Prostate gland (tissue), 2 donors: ENCODE results near the gene FSCN2. TPM values are rescaled to one million over a fixed set of nuclear protein-coding genes. Genes with fewer than 3 reads are reported as not detected.

Experiments
- DNase-seq: peaks from one replicate; pipeline ENCODE4 v3.0.0-alpha.2; 2019; ENCODE audit warnings: low spot score
- H3K27ac ChIP-seq, 2 donors: fragments of 200-600 bp; sonication (generic); 2 replicates each; pipeline ENCODE4 v1.5.1; 2017 to 2019
- H3K27me3 ChIP-seq: fragments of 200-600 bp; sonication (generic); replicated peaks from 2 replicates; pipeline ENCODE4 v1.5.1; 2019; ENCODE audit not compliant: insufficient read depth
- H3K36me3 ChIP-seq, 2 donors: fragments of 200-600 bp; sonication (generic); 1 replicate in 1 of 2; 2 replicates in 1 of 2; pipeline versions ENCODE4 v1.5.1 to v1.8.1; 2017 to 2019
- H3K4me1 ChIP-seq: fragments of 200-600 bp; sonication (generic); replicated peaks from 2 replicates; pipeline ENCODE4 v1.5.1; 2019
- H3K4me3 ChIP-seq, 2 donors: fragments of 200-600 bp; sonication (generic); 2 replicates each; pipeline ENCODE4 v1.5.1; 2017 to 2019
- H3K9me3 ChIP-seq: fragments of 200-600 bp; sonication (generic); 2 replicates; pipeline ENCODE4 v1.5.1; 2017
- CTCF ChIP-seq, 4 experiments: fragments of 200-600 bp in 2 of 4; fragments of 450-650 bp in 2 of 4; sonication (generic) in 2 of 4; IDR thresholded peaks; 1 replicate in 3 of 4; 2 replicates in 1 of 4; pipeline ENCODE4 v1.5.1; 2016 to 2019; ENCODE audit warnings: antibody characterized with exemption in 4 of 4, mild to moderate bottlenecking in 2 of 4, moderate library complexity in 2 of 4
- POLR2A ChIP-seq: fragments of 450-650 bp; IDR thresholded peaks from one replicate; pipeline ENCODE4 v1.6.1; 2016; ENCODE audit warnings: antibody characterized with exemption, mild to moderate bottlenecking
- POLR2AphosphoS5 ChIP-seq: sonication (generic); formaldehyde crosslinking; IDR thresholded peaks from one replicate; pipeline ENCODE4 v1.6.1; 2017; ENCODE audit warnings: antibody characterized with exemption
- WGBS: methylation state at CpG from one replicate; pipeline ENCODE4 v1.1.5; 2018; 5-methylcytosine and 5-hydroxymethylcytosine counted together
- intact Hi-C: fragments of 100-400 bp; cut with DNase I; formaldehyde crosslinking; loops from one replicate; pipeline ENCODE4 v1.14.2; 2022
- total RNA-seq, 2 donors: library from RNA; depleted of rRNA; stranded (reverse); fragments of >200 nt; gene quantifications; one replicate each; pipeline ENCODE4 v1.1.0, GENCODE V29; 2016

Gene FSCN2
- total RNA-seq, 2 donors from 2014 or later: 3.1 to 5.6 TPM

- Histone ChIP-seq H3K9me3 (no peaks in the 10 kb centered on the region), H3K36me3 (no peaks in the 10 kb centered on the region), H3K27ac (peak overlapping the region; percentile 15 to 34), H3K4me1 (peaks cover 17% of the 10 kb centered on the region), H3K27me3 (no peaks in the 10 kb centered on the region), H3K4me3 (no peak overlapping the region)
- TF ChIP-seq POLR2A: no peak
- no peak for TF ChIP-seq POLR2AphosphoS5
- no peak for TF ChIP-seq CTCF (IDR thresholded peaks at IDR 0.05)
- intact Hi-C loops: no loop called here
- 84% methylated on average over 11 of the region's 11 CpGs for WGBS
- no peak for DNase-seq
Observed at GRCh38 chr17:81577278-81578000, 49.3 kb downstream of the FSCN2 start.

GRCh38 chr17:81578038-81578441 is 49.9 kb downstream of the FSCN2 start:
- H3K36me3 ChIP-seq: no peaks in the 10 kb centered on the region
- no peaks in the 10 kb centered on the region for H3K9me3 ChIP-seq
- 89% methylated on average over 10 of the region's 10 CpGs for WGBS
- H3K4me3 ChIP-seq: no peak overlapping the region
- DNase-seq: no peak
- no peak for TF ChIP-seq POLR2AphosphoS5
- no peaks in the 10 kb centered on the region for H3K27me3 ChIP-seq
- peak overlapping the region in 1 of 2 donors; percentile 15 for H3K27ac ChIP-seq
- peaks cover 17% of the 10 kb centered on the region for H3K4me1 ChIP-seq
- intact Hi-C loops: no loop called here

GRCh38 chr17:81578561-81579225 is 50.5 kb downstream of the FSCN2 start:
- no peaks in the 10 kb centered on the region for H3K27me3 ChIP-seq
- DNase-seq: no peak
- H3K4me1 ChIP-seq: peaks cover 17% of the 10 kb centered on the region
- no peaks in the 10 kb centered on the region for H3K36me3 ChIP-seq
- TF ChIP-seq CTCF (IDR thresholded peaks at IDR 0.05): no peak
- no peak for TF ChIP-seq POLR2A
- no peak for TF ChIP-seq POLR2AphosphoS5
- H3K4me3 ChIP-seq: no peak overlapping the region
- no peak overlapping the region for H3K27ac ChIP-seq
- intact Hi-C loops: no loop called here
- WGBS: 92% methylated on average over 6 of the region's 6 CpGs
- H3K9me3 ChIP-seq: no peaks in the 10 kb centered on the region

- Histone ChIP-seq H3K9me3 (no peaks in the 10 kb centered on the region), H3K4me3 (no peak overlapping the region), H3K36me3 (no peaks in the 10 kb centered on the region), H3K27me3 (no peaks in the 10 kb centered on the region), H3K27ac (no peak overlapping the region), H3K4me1 (peaks cover 16% of the 10 kb centered on the region)
- no peak for TF ChIP-seq POLR2A
- TF ChIP-seq POLR2AphosphoS5: no peak
- TF ChIP-seq CTCF (IDR thresholded peaks at IDR 0.05): no peak
- no peak for DNase-seq
- 90% methylated on average over 6 of the region's 6 CpGs for WGBS
- intact Hi-C loops: no loop called here
Observed at GRCh38 chr17:81579298-81579697, 51.1 kb downstream of the FSCN2 start.

- Histone ChIP-seq H3K4me1 (peaks cover 10% of the 10 kb centered on the region), H3K36me3 (no peaks in the 10 kb centered on the region), H3K27me3 (no peaks in the 10 kb centered on the region), H3K27ac (no peak overlapping the region), H3K4me3 (no peak overlapping the region), H3K9me3 (no peaks in the 10 kb centered on the region)
- no peak for DNase-seq
- TF ChIP-seq POLR2AphosphoS5 (no peak), CTCF (IDR thresholded peaks at IDR 0.05) (no peak), POLR2A (no peak)
- intact Hi-C loops: no loop called here
- WGBS: 94% methylated on average over 10 of the region's 10 CpGs
Observed at GRCh38 chr17:81579821-81580321, 51.7 kb downstream of the FSCN2 start.
